HFFc6 (cell line): ENCODE data around the gene CTSE. TPM values are rescaled to one million over a fixed set of nuclear protein-coding genes. Genes with fewer than 3 reads are reported as not detected.

Source experiments
- DNase-seq: peaks from one replicate; pipeline ENCODE4 v3.0.0-alpha.2; 2018
- H3K27ac Mint-ChIP-seq: 2 replicates; pipeline ENCODE4 v1.8.0; 2020; ENCODE audit warnings: mild to moderate bottlenecking, mixed read lengths
- H3K27me3 Mint-ChIP-seq: 2 replicates; pipeline ENCODE4 v1.8.0; 2021; ENCODE audit warnings: mild to moderate bottlenecking, moderate library complexity, mixed read lengths; ENCODE audit not compliant: insufficient read depth
- H3K36me3 Mint-ChIP-seq: 2 replicates; pipeline ENCODE4 v1.8.0; 2021; ENCODE audit warnings: low read depth, mixed read lengths
- H3K4me1 Mint-ChIP-seq: 2 replicates; pipeline ENCODE4 v1.8.0; 2020; ENCODE audit warnings: low read depth, mixed read lengths
- H3K4me3 Mint-ChIP-seq: 2 replicates; pipeline ENCODE4 v1.8.0; 2020; ENCODE audit warnings: mild to moderate bottlenecking, moderate library complexity, mixed read lengths
- H3K9me3 Mint-ChIP-seq: 2 replicates; pipeline ENCODE4 v1.8.0; 2020; ENCODE audit warnings: mild to moderate bottlenecking, mixed read lengths
- CTCF ChIP-seq: fragments of 200-600 bp; sonication (generic); IDR thresholded peaks from 2 replicates; pipeline ENCODE4 v1.5.0; 2021; ENCODE audit warnings: antibody characterized with exemption, mild to moderate bottlenecking
- long read RNA-seq: library from polyadenylated mRNA; unstranded; transcript quantifications from one replicate; pipeline ENCODE4 v2.0.0, GENCODE V29; 2019
- total RNA-seq, 6 experiments: library from RNA; stranded (reverse); fragmentation: NEBNext Ultra II Directional; extraction: Animal tissue kit (Norgen Biotek cat#: 25700); gene quantifications; 2 replicates in 1 of 6; 3 replicates in 5 of 6; pipeline ENCODE4 v1.2.3, GENCODE V29; 2021

The CTSE gene
- total RNA-seq, result not detected
- long read RNA-seq, result 0 reads

GRCh38 chr1:206023695-206024094 lies at the start of gene CTSE:
Gene CTSE, minus strand, starts transcription at chr1:206023895. Its CDS starts 104 bp downstream, at chr1:206023791.
- Mint-ChIP-seq H3K9me3 (no peaks in the 10 kb centered on the region), H3K27me3 (peaks cover 13% of the 10 kb centered on the region), H3K4me3 (no peak within 1 kb of the TSS), H3K36me3 (no peaks in the 10 kb centered on the region), H3K4me1 (peaks cover 12% of the 10 kb centered on the region), H3K27ac (no peak within 1 kb of the TSS)
- DNase-seq, result no peak
- TF ChIP-seq CTCF, result no peak

GRCh38 chr1:206070627-206071304 lies 47.1 kb upstream of the CTSE start:
- no peaks in the 10 kb centered on the region for H3K9me3 Mint-ChIP-seq
- peaks cover 2% of the 10 kb centered on the region for H3K4me1 Mint-ChIP-seq
- peaks cover 52% of the 10 kb centered on the region for H3K27me3 Mint-ChIP-seq
- no peak overlapping the region for H3K27ac Mint-ChIP-seq
- no peak for TF ChIP-seq CTCF
- DNase-seq, result no peak
- no peak overlapping the region for H3K4me3 Mint-ChIP-seq
- H3K36me3 Mint-ChIP-seq, result no peaks in the 10 kb centered on the region

- H3K4me1 Mint-ChIP-seq, result no peaks in the 10 kb centered on the region
- no peak overlapping the region for H3K4me3 Mint-ChIP-seq
- no peak overlapping the region for H3K27ac Mint-ChIP-seq
- H3K36me3 Mint-ChIP-seq, result no peaks in the 10 kb centered on the region
- TF ChIP-seq CTCF, result no peak
- H3K27me3 Mint-ChIP-seq, result peaks cover 41% of the 10 kb centered on the region
- DNase-seq, result no peak
- no peaks in the 10 kb centered on the region for H3K9me3 Mint-ChIP-seq
Observed at GRCh38 chr1:206068314-206068713, 44.6 kb upstream of the CTSE start.

GRCh38 chr1:206067486-206068227 lies 44.0 kb upstream of the CTSE start:
- no peaks in the 10 kb centered on the region for H3K36me3 Mint-ChIP-seq
- H3K4me3 Mint-ChIP-seq, result no peak overlapping the region

More at GRCh38 chr1:206067486-206068227, 44.0 kb upstream of the CTSE start:
- H3K27ac Mint-ChIP-seq, result no peak overlapping the region
- no peaks in the 10 kb centered on the region for H3K4me1 Mint-ChIP-seq
- no peak for TF ChIP-seq CTCF
- DNase-seq, result no peak
- peaks cover 41% of the 10 kb centered on the region for H3K27me3 Mint-ChIP-seq
- H3K9me3 Mint-ChIP-seq, result no peaks in the 10 kb centered on the region; the same call in 1 of the 2 replicates
